HG03575 (cell line): ENCODE data around the gene OR10H4.
"Not testable (repeated sequence)": the region's sequence is repeated elsewhere in the genome, so short reads cannot be mapped to it uniquely, and the experiment has no call there.

Experiments used
- ATAC-seq: cut with Tn5 transposase; IDR thresholded peaks from one replicate; pipeline ENCODE4 v1.9.1; 2021; ENCODE audit not compliant: unreplicated experiment, insufficient number of reproducible peaks, low FRiP score; ENCODE audit errors: extremely low read depth

The OR10H4 gene

GRCh38 chr19:15935167-15935702 lies 13.6 kb upstream of the OR10H4 start:
- no peak for ATAC-seq

- ATAC-seq, result no peak
Observed at GRCh38 chr19:15936173-15936572, 12.6 kb upstream of the OR10H4 start.

GRCh38 chr19:15936950-15937349 lies 11.9 kb upstream of the OR10H4 start:
- no peak for ATAC-seq

- ATAC-seq, result no peak
Observed at GRCh38 chr19:15937771-15938170, 11.0 kb upstream of the OR10H4 start.

- ATAC-seq, result no peak
Observed at GRCh38 chr19:15944401-15944800, 4.4 kb upstream of the OR10H4 start.

- ATAC-seq, result no peak
Observed at GRCh38 chr19:15945301-15945700, 3.5 kb upstream of the OR10H4 start.

GRCh38 chr19:15954820-15955219 lies 6.0 kb downstream of the OR10H4 start:
- ATAC-seq, result no peak

GRCh38 chr19:15962319-15962718 lies 13.5 kb downstream of the OR10H4 start:
- ATAC-seq, result no peak

- ATAC-seq, result no peak
Observed at GRCh38 chr19:15964231-15964630, 15.4 kb downstream of the OR10H4 start.

- ATAC-seq, result no peak
Observed at GRCh38 chr19:15971224-15971780, 22.5 kb downstream of the OR10H4 start.

GRCh38 chr19:15972043-15972442 lies 23.2 kb downstream of the OR10H4 start:
- not testable (repeated sequence) for ATAC-seq

GRCh38 chr19:15974856-15975255 lies 26.0 kb downstream of the OR10H4 start:
- ATAC-seq, result no peak

- no peak for ATAC-seq
Observed at GRCh38 chr19:15976836-15977689, 28.3 kb downstream of the OR10H4 start.

- ATAC-seq, result no peak
Observed at GRCh38 chr19:15977690-15978089, 28.9 kb downstream of the OR10H4 start.

GRCh38 chr19:15979293-15979692 lies 30.5 kb downstream of the OR10H4 start:
- no peak for ATAC-seq

- ATAC-seq, result not testable (repeated sequence)
Observed at GRCh38 chr19:15985831-15986230, 37.0 kb downstream of the OR10H4 start.

GRCh38 chr19:15986701-15987100 lies 37.9 kb downstream of the OR10H4 start:
- ATAC-seq, result no peak

- ATAC-seq, result no peak
Observed at GRCh38 chr19:15989889-15990288, 41.1 kb downstream of the OR10H4 start.

- ATAC-seq, result no peak
Observed at GRCh38 chr19:15991602-15992001, 42.8 kb downstream of the OR10H4 start.

GRCh38 chr19:15992014-15992413 lies 43.2 kb downstream of the OR10H4 start:
- ATAC-seq, result no peak
